Suprapubic skin (tissue), 4 donors: ENCODE data around the gene TMPRSS7.

Experiments used
- POLR2A ChIP-seq, 2 donors: fragments of 450-650 bp; IDR thresholded peaks; one replicate each; pipeline ENCODE4 v1.6.1; 2017; ENCODE audit warnings: antibody characterized with exemption in 2 of 2, mild to moderate bottlenecking in 2 of 2, moderate library complexity in 2 of 2
- POLR2AphosphoS5 ChIP-seq, 3 donors: sonication (generic); formaldehyde crosslinking; IDR thresholded peaks; one replicate each; pipeline ENCODE4 v1.6.1; 2017; ENCODE audit warnings: antibody characterized with exemption in 3 of 3
- TF ChIP-seq, protein P1 (sequence below), 2 donors: fragments of 200-600 bp in 1 of 2; fragments of 450-650 bp in 1 of 2; sonication (generic) in 1 of 2; IDR thresholded peaks; one replicate each; pipeline ENCODE4 v1.5.1; 2016 to 2019; ENCODE audit warnings: antibody characterized with exemption in 2 of 2, mild to moderate bottlenecking in 1 of 2, moderate library complexity in 1 of 2

DNA sequence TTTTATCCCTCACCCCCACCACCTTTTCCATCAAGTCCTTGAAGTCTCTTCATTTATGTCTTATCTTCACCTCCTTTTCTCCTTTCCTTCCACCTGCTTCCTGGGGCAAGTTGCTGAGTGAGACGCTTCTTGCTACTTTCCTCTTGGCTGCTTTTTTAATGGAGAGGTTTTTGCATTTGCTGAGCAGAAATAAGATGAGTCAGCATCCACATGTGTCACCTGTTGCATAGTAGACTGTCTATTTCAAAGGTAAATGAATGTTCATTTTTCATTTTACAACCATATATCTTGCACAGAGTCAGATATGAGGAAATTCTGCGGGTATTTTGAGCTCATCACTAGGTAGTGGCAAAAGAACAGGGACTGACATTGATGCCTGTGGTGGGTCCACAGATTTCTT, 70.2 kb downstream of the TMPRSS7 start:
- TF ChIP-seq, protein P1, sequence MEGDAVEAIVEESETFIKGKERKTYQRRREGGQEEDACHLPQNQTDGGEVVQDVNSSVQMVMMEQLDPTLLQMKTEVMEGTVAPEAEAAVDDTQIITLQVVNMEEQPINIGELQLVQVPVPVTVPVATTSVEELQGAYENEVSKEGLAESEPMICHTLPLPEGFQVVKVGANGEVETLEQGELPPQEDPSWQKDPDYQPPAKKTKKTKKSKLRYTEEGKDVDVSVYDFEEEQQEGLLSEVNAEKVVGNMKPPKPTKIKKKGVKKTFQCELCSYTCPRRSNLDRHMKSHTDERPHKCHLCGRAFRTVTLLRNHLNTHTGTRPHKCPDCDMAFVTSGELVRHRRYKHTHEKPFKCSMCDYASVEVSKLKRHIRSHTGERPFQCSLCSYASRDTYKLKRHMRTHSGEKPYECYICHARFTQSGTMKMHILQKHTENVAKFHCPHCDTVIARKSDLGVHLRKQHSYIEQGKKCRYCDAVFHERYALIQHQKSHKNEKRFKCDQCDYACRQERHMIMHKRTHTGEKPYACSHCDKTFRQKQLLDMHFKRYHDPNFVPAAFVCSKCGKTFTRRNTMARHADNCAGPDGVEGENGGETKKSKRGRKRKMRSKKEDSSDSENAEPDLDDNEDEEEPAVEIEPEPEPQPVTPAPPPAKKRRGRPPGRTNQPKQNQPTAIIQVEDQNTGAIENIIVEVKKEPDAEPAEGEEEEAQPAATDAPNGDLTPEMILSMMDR (IDR thresholded peaks at IDR 0.05), result no peak
- TF ChIP-seq POLR2AphosphoS5 (IDR thresholded peaks at IDR 0.05) (no peak), POLR2A (IDR thresholded peaks at IDR 0.05) (no peak)
